GM15510 (cell line): ENCODE data around the gene HSPA9.

Source experiments
- POLR2A ChIP-seq: IDR thresholded peaks from 3 replicates; pipeline ENCODE4 v1.6.1; 2011; ENCODE audit warnings: borderline replicate concordance; ENCODE audit not compliant: insufficient read length; ENCODE audit errors: extremely low read depth

Gene HSPA9

GRCh38 chr5:138602371-138603000 is 27.3 kb upstream of the HSPA9 start:
- no peak for TF ChIP-seq POLR2A

GRCh38 chr5:138601444-138601843 is 26.2 kb upstream of the HSPA9 start:
- no peak for TF ChIP-seq POLR2A

- no peak for TF ChIP-seq POLR2A
Observed at GRCh38 chr5:138600446-138600845, 25.2 kb upstream of the HSPA9 start.

GRCh38 chr5:138597661-138598400 is 22.6 kb upstream of the HSPA9 start:
- TF ChIP-seq POLR2A = no peak

DNA sequence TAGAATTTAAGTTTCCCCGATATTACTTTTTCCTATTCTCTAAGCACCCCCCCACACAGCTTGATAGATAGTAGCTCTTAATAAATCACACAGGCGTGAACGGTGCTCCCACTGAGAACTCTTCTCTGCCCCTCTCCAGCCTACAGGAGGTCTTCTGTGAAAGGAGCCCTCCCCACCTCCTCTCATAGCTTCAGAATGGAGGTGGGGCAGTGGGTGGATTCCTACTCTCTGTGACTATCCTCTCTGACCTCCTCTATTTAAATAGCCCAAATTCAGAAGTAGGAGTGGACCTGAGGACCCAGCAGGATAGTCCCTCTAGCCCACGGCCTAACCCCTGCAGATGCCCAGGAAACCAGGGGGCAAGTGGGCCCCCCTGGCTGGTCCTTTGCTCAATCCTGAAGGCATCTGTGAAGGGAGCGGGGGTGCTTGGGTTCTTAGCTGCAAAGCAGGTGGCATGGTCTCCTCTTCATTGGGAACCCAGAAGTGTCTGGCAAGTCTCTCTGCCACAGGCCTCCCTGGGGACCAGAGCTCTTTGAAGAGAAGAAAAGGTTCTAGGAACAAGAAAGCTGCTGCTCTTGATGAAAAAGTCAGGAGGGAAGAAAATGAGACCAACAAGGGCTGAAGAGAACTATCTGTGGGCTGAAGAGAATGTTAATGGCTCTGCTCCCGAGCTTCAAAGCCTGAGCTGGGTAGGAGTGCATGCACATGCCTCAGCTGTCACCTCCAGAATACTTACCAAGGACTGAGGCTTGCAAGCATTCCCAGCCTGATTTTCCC is 21.1 kb upstream of the HSPA9 start:
- no peak for TF ChIP-seq POLR2A

DNA sequence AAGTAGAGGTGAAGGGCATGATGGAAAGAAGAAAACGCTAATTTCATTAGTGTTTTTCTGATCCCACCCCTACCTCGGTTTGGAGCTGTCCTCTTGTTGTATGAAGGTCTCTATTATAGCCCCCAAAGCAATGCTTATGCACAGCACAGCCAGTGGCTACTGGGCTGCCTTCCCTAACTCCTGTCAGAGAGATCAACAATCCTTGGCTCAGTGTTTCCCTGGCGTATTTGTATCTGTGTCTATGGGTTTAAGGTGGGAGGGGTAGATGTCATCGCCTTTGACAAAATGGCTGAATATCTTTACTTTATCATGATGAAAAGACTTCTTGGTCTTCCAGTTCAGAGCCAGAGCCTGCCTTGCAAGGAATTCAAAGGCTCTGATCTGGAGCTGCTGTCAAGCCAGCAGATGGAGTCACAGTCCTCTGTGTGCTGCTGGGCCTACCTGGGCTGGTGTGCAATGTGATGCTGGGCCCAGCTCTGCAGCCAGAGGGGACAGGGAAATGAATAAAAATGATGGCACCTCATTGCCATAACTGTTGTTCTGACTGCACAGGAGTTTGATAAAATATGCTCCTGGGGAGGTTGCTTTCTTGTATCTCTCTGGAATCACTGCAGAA is 20.1 kb upstream of the HSPA9 start:
- no peak for TF ChIP-seq POLR2A

- no peak for TF ChIP-seq POLR2A
Observed at GRCh38 chr5:138594305-138595058, 19.3 kb upstream of the HSPA9 start.

- TF ChIP-seq POLR2A = no peak
Observed at GRCh38 chr5:138588013-138588788, 13.0 kb upstream of the HSPA9 start.

GRCh38 chr5:138585157-138585556 is 10.0 kb upstream of the HSPA9 start:
- no peak for TF ChIP-seq POLR2A

DNA sequence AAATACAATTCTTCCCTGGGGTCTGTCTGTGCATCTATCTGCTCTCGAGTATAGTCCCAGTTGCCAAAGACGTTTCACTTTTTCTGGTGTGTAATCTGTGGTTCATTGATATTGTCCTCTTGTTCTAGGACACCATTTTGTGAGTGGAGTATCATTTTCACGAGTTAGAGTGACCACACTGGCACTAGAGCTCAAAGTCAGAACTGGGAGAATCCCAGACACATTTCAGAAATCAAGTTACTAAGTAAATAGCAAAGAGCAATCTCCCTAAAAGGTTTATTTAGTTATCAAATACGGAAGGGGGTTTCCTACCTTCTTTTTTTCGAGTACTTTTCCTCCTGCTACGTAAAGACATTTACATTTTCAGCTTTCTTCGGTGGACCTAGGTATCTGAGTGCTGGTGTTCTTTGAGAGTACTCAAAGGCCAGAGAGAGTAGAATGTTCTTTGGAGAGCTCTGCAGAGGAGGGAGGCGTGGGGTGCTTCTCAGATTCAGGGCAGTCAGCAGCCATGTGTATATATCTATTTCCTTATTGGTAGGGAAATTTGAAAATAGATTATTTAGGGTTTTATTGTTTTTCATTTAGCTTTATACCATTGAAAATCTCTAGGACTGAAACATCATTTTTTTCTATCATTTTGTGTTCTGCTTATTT is 8.9 kb upstream of the HSPA9 start:
- no peak for TF ChIP-seq POLR2A

DNA sequence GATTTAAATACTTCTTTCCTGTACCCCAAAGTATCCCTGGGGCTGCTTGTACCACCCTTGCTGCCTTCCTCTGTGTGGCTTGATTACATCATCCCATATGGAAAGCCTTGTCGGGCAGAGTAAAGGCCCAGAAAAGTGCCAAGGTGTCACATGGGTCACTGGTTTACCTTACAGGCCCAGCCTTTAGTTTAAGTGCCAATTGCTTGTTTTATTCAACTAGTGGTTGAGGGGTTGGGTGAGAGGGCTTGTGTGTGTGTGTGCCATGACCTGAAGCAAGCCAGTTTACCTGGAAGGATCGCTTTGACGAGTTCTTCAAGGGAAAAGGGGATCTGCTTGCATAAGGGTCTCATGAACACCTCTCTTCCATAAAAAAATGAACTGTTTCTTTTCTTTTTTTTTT is 7.8 kb upstream of the HSPA9 start:
- TF ChIP-seq POLR2A = no peak

GRCh38 chr5:138580777-138581176 is 5.6 kb upstream of the HSPA9 start:
- no peak for TF ChIP-seq POLR2A

DNA sequence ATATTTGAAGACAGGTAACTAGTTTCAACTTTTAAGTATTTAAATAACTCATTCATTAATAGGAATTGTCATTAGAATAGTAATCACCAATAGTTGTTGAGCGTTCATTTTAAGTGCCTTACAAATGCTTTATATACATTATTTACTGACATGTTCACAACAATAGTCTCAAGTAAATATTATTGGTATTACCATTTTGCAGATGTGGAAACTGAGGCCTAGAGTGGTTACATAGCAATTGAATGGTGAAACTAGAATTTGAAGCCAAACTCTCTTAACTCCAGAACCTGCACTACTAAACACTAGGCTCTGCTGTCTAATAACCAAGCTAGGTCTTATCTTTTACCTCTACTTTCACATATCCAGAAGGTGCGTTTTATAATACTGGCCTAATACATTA is 4.8 kb upstream of the HSPA9 start:
- TF ChIP-seq POLR2A = no peak
